Peyer's patch (tissue), 4 donors: Measurements from ENCODE around the gene PLCXD3.

Source experiments
- CTCF ChIP-seq, 6 experiments: fragments of 450-650 bp in 4 of 6; fragments of 200-600 bp in 2 of 6; sonication (generic) in 1 of 6; IDR thresholded peaks; one replicate each; pipeline ENCODE4 v1.5.1; 2017 to 2019; ENCODE audit warnings: antibody characterized with exemption in 6 of 6, mild to moderate bottlenecking in 3 of 6, moderate library complexity in 1 of 6
- POLR2A ChIP-seq, 2 donors: fragments of 450-650 bp; IDR thresholded peaks; one replicate each; pipeline ENCODE4 v1.5.1; 2017; ENCODE audit warnings: antibody characterized with exemption in 2 of 2, mild to moderate bottlenecking in 2 of 2, moderate library complexity in 2 of 2

GRCh38 chr5:41289970-41290464 lies 220.4 kb downstream of the PLCXD3 start:
- TF ChIP-seq CTCF (IDR thresholded peaks at IDR 0.05) (no peak), POLR2A (IDR thresholded peaks at IDR 0.05) (no peak)
